Stimulated activated CD4-positive, alpha-beta T cell treated with anti-CD3 and anti-CD28 coated beads, TNF-alpha, amount 100 ng/mL, for 48 hours (primary cell): ENCODE results near the gene HPCAL1.

Source experiments
- DNase-seq, 3 donors: peaks; one replicate each; pipeline ENCODE4 v3.0.0-alpha.2; 2020; ENCODE audit warnings: low read depth in 3 of 3

HPCAL1 gene

GRCh38 chr2:10466801-10467200 is 164.1 kb downstream of the HPCAL1 start:
- DNase-seq: no peak

GRCh38 chr2:10467401-10467800 is 164.7 kb downstream of the HPCAL1 start:
- DNase-seq: no peak

GRCh38 chr2:10469301-10469700 is 166.6 kb downstream of the HPCAL1 start:
- no peak for DNase-seq

- no peak for DNase-seq
Observed at GRCh38 chr2:10469955-10470608, 167.4 kb downstream of the HPCAL1 start.

- DNase-seq: no peak
Observed at GRCh38 chr2:10471046-10471571, 168.4 kb downstream of the HPCAL1 start.

- DNase-seq: no peak
Observed at GRCh38 chr2:10471955-10472354, 169.3 kb downstream of the HPCAL1 start.

GRCh38 chr2:10473121-10473756 is 170.5 kb downstream of the HPCAL1 start:
- DNase-seq: no peak

- no peak for DNase-seq
Observed at GRCh38 chr2:10475221-10475722, 172.6 kb downstream of the HPCAL1 start.

GRCh38 chr2:10475811-10476660 is 173.3 kb downstream of the HPCAL1 start:
- DNase-seq: no peak

GRCh38 chr2:10476723-10477442 is 174.2 kb downstream of the HPCAL1 start:
- no peak for DNase-seq
